Neural cell (in vitro differentiated cells): ENCODE results near the gene JMJD1C. TPM values are rescaled to one million over a fixed set of nuclear protein-coding genes. Genes with fewer than 3 reads are reported as not detected.

ENCODE experiments used
- H2AFZ ChIP-seq: fragments of 200-600, 300-800 bp; sonication (generic), shearing (Covaris generic); 2 replicates; pipeline ENCODE4 v1.6.0; 2014; ENCODE audit warnings: low read depth, mild to moderate bottlenecking, antibody characterized with exemption, low read length, moderate library complexity
- H3F3A ChIP-seq: fragments of 200-600 bp; shearing (Covaris generic); 2 replicates; pipeline ENCODE4 v1.6.1; 2016; ENCODE audit warnings: mild to moderate bottlenecking, moderate library complexity, mixed read lengths, antibody characterized with exemption, low read length; ENCODE audit not compliant: insufficient read depth, poor library complexity, severe bottlenecking
- H3K27ac ChIP-seq: fragments of 200-600, 300-800 bp; sonication (generic), shearing (Covaris generic); 2 replicates; pipeline ENCODE4 v1.5.1; 2014; ENCODE audit warnings: mild to moderate bottlenecking, low read length, moderate library complexity
- H3K27me3 ChIP-seq: fragments of 300-800, 200-600 bp; sonication (generic), shearing (Covaris generic); 2 replicates; pipeline ENCODE4 v1.6.0; 2014; ENCODE audit warnings: mild to moderate bottlenecking, low read depth, low read length, moderate library complexity; ENCODE audit not compliant: insufficient read depth
- H3K36me3 ChIP-seq: fragments of 300-800, 200-600 bp; sonication (generic), shearing (Covaris generic); 2 replicates; pipeline ENCODE4 v1.5.1; 2014; ENCODE audit warnings: mild to moderate bottlenecking, antibody characterized with exemption, low read length, moderate library complexity; ENCODE audit not compliant: insufficient read depth
- H3K4me2 ChIP-seq: fragments of 300-800, 200-600 bp; sonication (generic), shearing (Covaris generic); 2 replicates; pipeline ENCODE4 v1.6.0; 2014; ENCODE audit warnings: mild to moderate bottlenecking, low read length
- H3K4me3 ChIP-seq: fragments of 300-800, 200-600 bp; sonication (generic), shearing (Covaris generic); 2 replicates; pipeline ENCODE4 v1.5.1; 2014; ENCODE audit warnings: mild to moderate bottlenecking, low read length, moderate library complexity
- H3K79me2 ChIP-seq: fragments of 200-600 bp; shearing (Covaris generic); replicated peaks from 2 replicates; pipeline ENCODE4 v1.6.0; 2014; ENCODE audit warnings: mild to moderate bottlenecking, low read length, moderate library complexity; ENCODE audit not compliant: insufficient read depth
- H3K9ac ChIP-seq: fragments of 300-800, 200-600 bp; sonication (generic), shearing (Covaris generic); 2 replicates; pipeline ENCODE4 v1.6.1; 2016; ENCODE audit warnings: mild to moderate bottlenecking, low read length, mixed read lengths
- H3K9me2 ChIP-seq: fragments of 200-600 bp; shearing (Covaris generic); 2 replicates; pipeline ENCODE4 v1.6.1; 2016; ENCODE audit warnings: mild to moderate bottlenecking, low read length, mixed read lengths; ENCODE audit not compliant: insufficient read depth
- H3K9me3 ChIP-seq: fragments of 200-600, 300-800 bp; sonication (generic), shearing (Covaris generic); 2 replicates; pipeline ENCODE4 v1.6.1; 2016; ENCODE audit warnings: mild to moderate bottlenecking, mixed run types, low read length, moderate library complexity, mixed read lengths
- H4K20me1 ChIP-seq: fragments of 200-600 bp; shearing (Covaris generic); 2 replicates; pipeline ENCODE4 v1.6.1; 2016; ENCODE audit warnings: mild to moderate bottlenecking, mixed run types; ENCODE audit not compliant: insufficient read depth
- CTCF ChIP-seq: fragments of 450-650 bp; IDR thresholded peaks from 2 replicates; pipeline ENCODE4 v1.5.1; 2014; ENCODE audit warnings: antibody characterized with exemption, mild to moderate bottlenecking, moderate library complexity; ENCODE audit not compliant: poor library complexity, severe bottlenecking
- EP300 ChIP-seq: fragments of 450-650 bp; conservative IDR thresholded peaks from 2 replicates; pipeline ENCODE4 v1.6.1; 2014; ENCODE audit warnings: antibody characterized with exemption, mild to moderate bottlenecking, moderate library complexity; ENCODE audit not compliant: poor library complexity, severe bottlenecking
- EZH2 ChIP-seq: fragments of 200-600, 300-800 bp; shearing (Covaris generic), sonication (generic); IDR thresholded peaks from 2 replicates; pipeline ENCODE4 v1.6.1; 2014; ENCODE audit warnings: antibody characterized with exemption, low read length, borderline replicate concordance, mild to moderate bottlenecking; ENCODE audit not compliant: insufficient read depth, poor library complexity, severe bottlenecking
- MXI1 ChIP-seq: fragments of 450-650 bp; conservative IDR thresholded peaks from 2 replicates; pipeline ENCODE4 v1.6.1; 2014; ENCODE audit warnings: antibody characterized with exemption, mild to moderate bottlenecking; ENCODE audit not compliant: poor library complexity, severe bottlenecking
- POLR2AphosphoS5 ChIP-seq: IDR thresholded peaks from 2 replicates; pipeline ENCODE4 v1.6.1; 2012
- RAD21 ChIP-seq: fragments of 450-650 bp; conservative IDR thresholded peaks from 2 replicates; pipeline ENCODE4 v1.6.1; 2014; ENCODE audit warnings: antibody characterized with exemption, mild to moderate bottlenecking, moderate library complexity
- REST ChIP-seq: IDR thresholded peaks from 2 replicates; pipeline ENCODE4 v1.6.1; 2012; ENCODE audit warnings: borderline replicate concordance
- TAF1 ChIP-seq: IDR thresholded peaks from 2 replicates; pipeline ENCODE4 v1.6.1; 2012; ENCODE audit warnings: low read depth
- polyA plus RNA-seq: library from polyadenylated mRNA; depleted of rRNA; stranded (reverse); fragments of >200 nt; gene quantifications from 2 replicates; pipeline ENCODE4 v1.2.3, GENCODE V29; 2014

JMJD1C gene
- polyA plus RNA-seq, 1 donor from 2014 or later = 108 TPM

GRCh38 chr10:63470928-63471327 is 5.2 kb upstream of the JMJD1C start:
- Histone ChIP-seq H3K9ac (no peak overlapping the region), H2AFZ (no peak overlapping the region), H3K27me3 (no peaks in the 10 kb centered on the region), H3K4me2 (no peak overlapping the region), H3K9me3 (no peaks in the 10 kb centered on the region), H4K20me1 (no peaks in the 10 kb centered on the region), H3K4me3 (no peak overlapping the region), H3K9me2 (no peaks in the 10 kb centered on the region), H3F3A (peaks cover 5% of the 10 kb centered on the region), H3K27ac (no peak overlapping the region), H3K79me2 (peaks cover 36% of the 10 kb centered on the region), H3K36me3 (no peaks in the 10 kb centered on the region)
- TF ChIP-seq REST = no peak
- no peak for TF ChIP-seq EZH2
- no peak for TF ChIP-seq EP300
- no peak for TF ChIP-seq RAD21

- Histone ChIP-seq H3K36me3 (no peaks in the 10 kb centered on the region), H3K4me3 (no peak overlapping the region), H3K79me2 (peaks cover 27% of the 10 kb centered on the region), H4K20me1 (peaks cover 8% of the 10 kb centered on the region), H3K4me2 (no peak overlapping the region), H3K9ac (no peak overlapping the region), H3F3A (peaks cover 5% of the 10 kb centered on the region), H3K27ac (no peak overlapping the region), H3K9me3 (no peaks in the 10 kb centered on the region), H3K9me2 (no peaks in the 10 kb centered on the region), H2AFZ (no peak overlapping the region), H3K27me3 (no peaks in the 10 kb centered on the region)
- no peak for TF ChIP-seq EP300
These were observed 3.2 kb upstream of the JMJD1C start for GRCh38 chr10:63468947-63469346.

- Histone ChIP-seq H3K36me3 (no peaks in the 10 kb centered on the region), H3K9me3 (no peaks in the 10 kb centered on the region), H3K9me2 (no peaks in the 10 kb centered on the region), H3K4me3 (no peak overlapping the region), H3K27me3 (no peaks in the 10 kb centered on the region), H4K20me1 (peaks cover 8% of the 10 kb centered on the region), H3K4me2 (no peak overlapping the region), H2AFZ (no peak overlapping the region), H3K79me2 (peaks cover 38% of the 10 kb centered on the region), H3K27ac (no peak overlapping the region), H3F3A (peaks cover 5% of the 10 kb centered on the region), H3K9ac (no peak overlapping the region)
- TF ChIP-seq POLR2AphosphoS5 = no peak
- no peak for TF ChIP-seq TAF1
- TF ChIP-seq EP300 = no peak
- TF ChIP-seq MXI1 = no peak
- TF ChIP-seq CTCF = no peak
- no peak for TF ChIP-seq REST
- TF ChIP-seq EZH2 = no peak
These were observed 2.1 kb upstream of the JMJD1C start for GRCh38 chr10:63467841-63468240.
